ENCODE data around the gene WNK4. TPM values are rescaled to one million over a fixed set of nuclear protein-coding genes. Genes with fewer than 3 reads are reported as not detected.

WNK4 gene
- total RNA-seq, 2 donors from 2014 or later, result 32.6 to 54.6 TPM

GRCh38 chr17:42803074-42803883, 22.9 kb downstream of the WNK4 start:
- Histone ChIP-seq H3K9ac (ENCODE audit: low read depth in 2 of 2, low read length in 2 of 2) (peak overlapping the region in 1 of 2 donors; percentile 42), H3K27ac (peak overlapping the region; percentile 68), H3K9me3 (no peaks in the 10 kb centered on the region), H3K4me3 (no peak overlapping the region), H3K36me3 (no peaks in the 10 kb centered on the region), H3K27me3 (no peaks in the 10 kb centered on the region), H3K4me1 (peaks cover 5% of the 10 kb centered on the region)
- intact Hi-C loops (cut with DNase I), result no loop called here
- no peak for DNase-seq
- TF ChIP-seq CTCF (IDR thresholded peaks at IDR 0.05), result no peak

DNA sequence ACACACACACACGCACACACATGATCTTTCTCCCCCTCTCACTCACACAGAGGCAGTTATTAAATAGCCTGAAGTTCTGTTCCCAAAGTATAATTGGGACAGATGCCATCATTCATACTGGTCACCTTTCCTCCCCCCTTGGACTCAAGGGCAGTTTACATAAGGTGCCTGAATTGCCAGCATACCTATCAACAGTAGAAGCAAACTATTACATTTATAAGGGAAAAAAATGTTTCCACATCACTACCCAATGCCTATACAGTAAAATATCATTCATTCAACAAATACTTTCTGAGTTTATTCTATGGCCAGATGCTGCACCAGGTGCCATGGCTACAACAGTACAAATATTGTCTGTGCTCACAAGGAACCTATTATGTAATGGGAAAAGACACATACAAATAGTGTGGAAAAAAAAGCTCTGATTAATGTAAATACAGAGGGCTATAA, 24.5 kb downstream of the WNK4 start:
- intact Hi-C loops (cut with DNase I), result no loop called here
- no peak for TF ChIP-seq CTCF (IDR thresholded peaks at IDR 0.05)
- Histone ChIP-seq H3K27me3 (no peaks in the 10 kb centered on the region), H3K4me3 (no peak overlapping the region), H3K27ac (peak overlapping the region; percentile 68), H3K4me1 (peaks cover 5% of the 10 kb centered on the region), H3K9me3 (no peaks in the 10 kb centered on the region), H3K9ac (ENCODE audit: low read depth in 2 of 2, low read length in 2 of 2) (peak overlapping the region in 1 of 2 donors; percentile 16), H3K36me3 (no peaks in the 10 kb centered on the region)
- no peak for DNase-seq

DNA sequence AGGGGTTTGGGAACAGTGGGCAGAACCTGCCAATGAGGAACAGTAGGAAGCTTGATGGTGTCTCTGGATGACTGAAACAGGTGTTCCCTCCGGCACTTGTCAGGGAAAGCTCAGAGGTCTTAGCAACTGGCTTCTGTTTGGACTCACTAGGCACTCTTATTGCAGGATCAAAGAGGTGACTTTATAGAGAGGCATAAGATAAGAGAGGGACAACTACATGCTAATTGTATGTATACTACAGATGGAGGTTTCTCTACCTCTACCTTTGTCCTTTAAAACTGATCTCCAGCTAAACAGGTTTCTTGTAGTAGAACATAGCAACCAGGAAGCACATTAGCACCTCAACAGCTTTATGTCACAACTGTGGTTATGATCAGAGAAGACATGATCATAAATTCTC, 25.8 kb downstream of the WNK4 start:
- H3K4me3 ChIP-seq, result no peak overlapping the region
- TF ChIP-seq CTCF (IDR thresholded peaks at IDR 0.05), result no peak
- peaks cover 5% of the 10 kb centered on the region for H3K4me1 ChIP-seq
- DNase-seq, result no peak
- H3K27me3 ChIP-seq, result no peaks in the 10 kb centered on the region
- intact Hi-C loops (cut with DNase I), result no loop called here
- no peaks in the 10 kb centered on the region for H3K9me3 ChIP-seq
- peaks cover 5% of the 10 kb centered on the region for H3K36me3 ChIP-seq
- H3K9ac ChIP-seq (ENCODE audit: low read depth in 2 of 2, low read length in 2 of 2), result peak overlapping the region in 1 of 2 donors; percentile 49
- H3K27ac ChIP-seq, result peak overlapping the region; percentile 68

- Histone ChIP-seq H3K27me3 (no peaks in the 10 kb centered on the region), H3K4me1 (no peaks in the 10 kb centered on the region), H3K9ac (ENCODE audit: low read depth in 2 of 2, low read length in 2 of 2) (no peak overlapping the region), H3K27ac (no peak overlapping the region), H3K36me3 (peaks cover 10% of the 10 kb centered on the region), H3K9me3 (no peaks in the 10 kb centered on the region), H3K4me3 (no peak overlapping the region)
- no peak for TF ChIP-seq CTCF (IDR thresholded peaks at IDR 0.05)
- intact Hi-C loops (cut with DNase I), result no loop called here
- DNase-seq, result no peak
Measured at GRCh38 chr17:42809250-42809649, 28.8 kb downstream of the WNK4 start.

DNA sequence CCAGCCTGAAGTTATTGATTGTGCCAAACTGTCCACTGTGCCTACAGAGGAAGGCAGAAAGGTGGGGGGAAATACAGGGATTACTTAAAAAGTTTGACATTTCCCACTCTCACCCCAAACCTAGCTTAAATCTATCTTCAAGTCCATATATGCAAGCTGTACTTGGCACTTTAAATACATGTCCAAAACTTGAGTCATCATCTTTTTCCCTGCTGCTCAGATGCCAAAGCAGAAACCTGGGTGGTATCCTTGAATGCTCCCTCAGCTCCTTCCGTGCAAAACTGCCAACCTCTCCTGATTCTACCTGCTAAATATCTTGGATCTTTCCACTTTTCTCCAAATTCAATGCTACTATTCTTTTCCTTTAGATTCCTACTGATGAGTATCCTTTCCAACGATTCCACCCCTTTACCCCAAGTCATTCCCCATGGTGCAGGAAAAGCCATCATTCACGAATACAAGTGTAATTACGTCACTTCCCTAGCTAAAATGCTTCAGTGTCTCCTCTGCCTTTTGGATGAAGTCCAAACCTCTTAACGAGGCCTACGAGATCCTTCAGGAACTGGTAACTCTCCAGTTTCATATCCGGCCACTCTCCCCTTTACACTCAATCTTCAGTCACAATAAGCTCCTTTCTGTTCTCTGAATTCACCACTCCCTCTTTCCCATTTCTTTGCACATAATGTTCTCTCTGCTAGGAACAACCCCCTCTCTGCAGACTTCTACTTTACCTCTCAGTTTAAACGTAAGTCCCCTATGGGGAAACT, 34.4 kb downstream of the WNK4 start:
- Histone ChIP-seq H3K9me3 (no peaks in the 10 kb centered on the region), H3K27ac (no peak overlapping the region), H3K4me3 (no peak overlapping the region), H3K36me3 (peaks cover 20% of the 10 kb centered on the region), H3K9ac (ENCODE audit: low read depth in 2 of 2, low read length in 2 of 2) (no peak overlapping the region), H3K4me1 (no peaks in the 10 kb centered on the region), H3K27me3 (no peaks in the 10 kb centered on the region)
- TF ChIP-seq CTCF (IDR thresholded peaks at IDR 0.05), result no peak
- DNase-seq, result no peak
- intact Hi-C loops (cut with DNase I), result no loop called here
